HUDEP-2 (cell line): ENCODE results near the gene CCSAP.
"Not testable (repeated sequence)": the region's sequence is repeated elsewhere in the genome, so short reads cannot be mapped to it uniquely, and the experiment has no call there.

Experiments
- DNase-seq, 76 experiments: peaks; one replicate each; lab custom pipeline; 2025; ENCODE audit not compliant: unreplicated experiment in 76 of 76; lab: John Stamatoyannopoulos, UW

Gene CCSAP

GRCh38 chr1:229327765-229328164, 15.1 kb downstream of the CCSAP start:
- not testable (repeated sequence) for DNase-seq

DNA sequence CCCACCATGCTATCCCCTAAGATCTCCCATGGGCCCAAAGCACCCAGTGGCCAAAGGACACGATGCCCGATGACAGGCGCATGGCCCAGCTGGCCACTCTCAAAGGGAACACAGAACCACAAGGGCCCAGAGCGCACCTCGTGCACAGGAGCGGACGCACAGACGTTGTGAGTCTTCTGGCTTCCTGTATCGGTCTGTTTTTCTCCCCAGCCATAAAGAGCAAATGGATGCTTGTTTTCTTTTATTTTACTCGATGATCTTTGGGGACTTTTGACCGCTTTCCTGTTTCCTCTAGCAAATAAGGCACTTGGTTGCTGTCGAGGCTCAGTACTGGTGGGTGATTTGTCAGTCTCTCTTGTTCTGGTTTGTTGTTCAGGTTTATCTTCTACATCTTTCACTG, 16.2 kb downstream of the CCSAP start:
- no peak for DNase-seq

GRCh38 chr1:229325853-229326487, 16.9 kb downstream of the CCSAP start:
- no peak for DNase-seq

GRCh38 chr1:229325401-229325800, 17.4 kb downstream of the CCSAP start:
- DNase-seq, result no peak

DNA sequence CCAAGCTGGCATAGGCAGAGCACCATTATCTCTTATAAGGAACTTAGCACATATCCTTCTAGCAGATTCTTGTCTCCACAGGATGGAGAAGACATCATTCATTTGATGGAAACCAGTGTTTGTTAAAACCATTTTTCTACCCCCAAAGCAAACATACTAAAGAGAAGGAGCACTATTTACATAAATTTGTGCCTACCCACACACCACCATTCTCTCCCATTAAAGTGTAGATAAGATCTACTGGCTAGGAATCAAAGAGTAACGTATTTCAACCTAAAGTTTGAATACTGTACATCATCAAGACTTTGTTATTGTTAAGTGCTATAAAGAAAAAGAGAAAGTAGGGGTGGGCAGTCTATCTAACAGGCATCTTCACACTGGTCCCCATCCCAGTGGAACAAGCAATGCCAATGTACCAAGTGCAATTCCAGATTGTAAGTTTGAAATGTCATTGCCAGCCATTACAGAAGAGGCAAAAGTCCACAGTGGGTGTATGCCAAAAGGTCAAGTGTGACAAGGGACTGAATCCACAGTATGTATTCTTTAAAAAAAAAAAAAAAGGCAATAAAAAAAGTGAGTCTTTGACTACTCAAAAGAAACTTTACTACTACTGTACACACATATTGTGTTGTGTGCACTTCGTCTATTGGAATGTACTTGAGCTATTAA, 18.8 kb downstream of the CCSAP start:
- no peak for DNase-seq

DNA sequence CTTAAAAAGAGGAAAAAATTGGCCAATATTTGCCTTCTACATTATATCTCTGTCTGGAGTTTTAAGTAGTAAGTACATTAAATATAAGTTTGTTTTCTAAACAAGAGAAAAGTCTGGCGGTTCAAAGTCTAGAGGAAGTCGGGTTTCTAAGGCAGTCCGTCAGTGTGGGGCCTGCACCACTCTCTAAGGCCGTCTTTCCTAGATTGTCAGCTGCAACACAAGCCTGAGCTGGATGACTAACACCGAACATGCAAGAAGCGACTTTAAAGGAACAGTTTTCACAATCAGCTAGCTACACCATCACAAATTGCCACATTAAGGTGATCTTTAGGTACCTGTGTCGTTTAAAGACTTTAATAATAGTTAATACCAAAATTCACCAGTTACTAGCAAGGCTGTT, 19.6 kb downstream of the CCSAP start:
- no peak for DNase-seq

- DNase-seq, result no peak
Measured at GRCh38 chr1:229319487-229319886, 23.4 kb downstream of the CCSAP start.

GRCh38 chr1:229318056-229318455, 24.8 kb downstream of the CCSAP start:
- DNase-seq, result no peak

- DNase-seq, result no peak
Measured at GRCh38 chr1:229316166-229316565, 26.7 kb downstream of the CCSAP start.

DNA sequence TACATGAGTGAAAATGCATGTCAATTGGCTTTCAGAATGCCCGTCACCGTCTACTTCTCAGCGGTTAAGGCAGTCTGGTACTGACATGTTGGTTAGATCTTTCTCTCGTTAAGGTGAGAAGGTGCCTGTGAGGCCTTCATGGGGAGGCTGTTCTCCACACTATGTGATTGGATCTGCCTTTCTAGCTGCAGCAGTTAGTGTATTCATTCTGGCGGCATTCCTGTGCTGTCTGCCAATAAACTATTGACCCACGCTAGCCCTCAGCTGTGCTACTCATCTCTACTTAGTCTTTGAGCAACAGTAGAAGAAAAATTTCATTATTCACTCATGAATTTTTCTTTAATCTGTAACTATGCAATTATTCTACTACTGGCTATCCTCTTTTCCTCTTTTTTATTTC, 32.0 kb downstream of the CCSAP start:
- no peak for DNase-seq

DNA sequence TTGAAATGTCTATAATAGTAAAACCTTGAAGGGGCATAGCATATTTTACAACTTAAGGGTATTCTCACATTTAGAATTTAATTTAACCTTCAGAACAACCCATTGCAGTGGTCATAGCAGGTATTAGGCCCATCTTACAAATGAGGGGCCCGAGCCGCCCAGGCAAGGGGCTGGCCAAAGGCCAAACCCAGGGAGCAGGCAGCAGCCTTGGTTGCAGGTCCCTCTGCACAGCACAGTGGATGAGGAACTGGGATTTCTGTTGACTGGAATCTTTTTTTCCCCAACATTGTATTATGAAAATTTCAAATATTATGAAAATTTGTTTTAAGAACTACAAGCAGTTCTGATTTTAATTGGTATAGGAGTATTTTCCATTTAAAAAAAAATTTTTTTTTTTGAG, 33.2 kb downstream of the CCSAP start:
- DNase-seq, result no peak

DNA sequence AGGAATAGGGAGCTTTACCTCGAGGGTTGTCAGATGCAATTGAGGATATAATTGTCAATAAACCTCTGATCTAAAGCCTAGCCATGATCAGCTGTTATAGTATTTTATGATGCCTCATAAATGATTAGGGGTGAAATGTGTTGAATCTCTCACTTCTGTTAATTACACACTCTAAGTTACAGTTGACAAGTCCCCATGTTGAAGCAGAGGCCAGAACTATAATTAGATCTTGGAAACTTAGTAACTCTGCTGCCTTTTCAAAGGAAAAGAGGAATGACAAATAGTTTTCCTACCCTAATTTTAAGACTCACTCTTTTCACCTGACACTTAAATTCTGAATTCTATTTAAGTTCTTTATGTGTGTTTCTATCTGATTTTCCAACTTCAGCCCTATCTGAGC, 33.8 kb downstream of the CCSAP start:
- no peak for DNase-seq

DNA sequence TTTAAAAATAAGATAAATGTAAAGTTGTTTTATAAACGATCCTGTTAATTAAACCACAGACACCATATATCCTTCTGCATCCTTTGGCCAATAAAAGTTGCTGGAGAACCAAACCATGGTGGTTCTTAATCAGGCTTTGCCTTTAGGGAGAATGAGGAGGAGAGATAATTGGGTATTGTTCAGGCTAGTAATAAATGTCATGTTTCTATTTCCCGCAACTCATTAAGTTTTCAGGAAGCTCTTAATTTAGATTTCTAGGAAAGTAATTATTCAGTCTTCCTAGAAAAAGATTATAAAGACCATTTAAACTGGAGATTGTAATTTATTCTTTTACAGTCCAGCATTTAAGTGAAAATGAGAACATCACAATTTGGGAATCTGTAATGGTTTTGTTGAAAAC, 37.5 kb downstream of the CCSAP start:
- DNase-seq, result no peak

DNA sequence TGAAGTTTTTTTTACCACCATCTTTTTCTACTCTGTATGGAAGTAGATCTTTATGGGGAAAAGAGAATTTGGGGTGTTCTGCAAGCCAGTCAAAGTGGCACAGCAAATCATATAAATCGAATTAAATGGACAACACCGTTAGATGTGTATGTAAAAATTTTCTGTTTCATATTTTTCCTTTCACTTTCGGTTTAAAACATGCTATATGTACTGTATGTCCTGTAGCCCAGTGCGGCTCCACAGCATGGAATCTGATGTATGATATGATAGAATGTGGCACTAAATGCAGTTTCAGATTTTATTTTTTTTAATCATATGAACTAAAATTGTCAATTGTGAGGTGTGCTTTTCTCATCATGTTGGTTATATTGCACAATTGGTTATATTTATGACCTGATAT, 39.0 kb downstream of the CCSAP start:
- no peak for DNase-seq

DNA sequence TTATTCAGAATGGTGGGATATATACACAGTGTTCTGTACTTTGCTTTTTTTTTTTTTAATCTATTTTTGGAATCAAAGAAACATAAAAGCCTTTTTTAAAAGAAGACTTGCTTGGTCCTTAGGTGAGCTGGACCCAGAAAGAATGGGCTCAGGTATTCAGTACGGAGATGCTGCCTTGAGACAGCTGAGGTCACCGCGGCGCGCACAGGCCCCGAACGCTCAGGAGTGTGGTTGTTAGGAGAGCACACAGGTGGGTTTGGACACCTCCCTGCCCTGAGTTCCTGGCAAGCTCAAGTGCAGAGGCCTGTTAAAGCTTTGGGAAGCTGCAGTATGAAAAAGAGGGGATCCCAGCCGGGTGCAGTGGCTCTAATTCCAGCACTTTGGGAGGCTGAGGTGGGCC, 40.1 kb downstream of the CCSAP start:
- DNase-seq, result no peak

DNA sequence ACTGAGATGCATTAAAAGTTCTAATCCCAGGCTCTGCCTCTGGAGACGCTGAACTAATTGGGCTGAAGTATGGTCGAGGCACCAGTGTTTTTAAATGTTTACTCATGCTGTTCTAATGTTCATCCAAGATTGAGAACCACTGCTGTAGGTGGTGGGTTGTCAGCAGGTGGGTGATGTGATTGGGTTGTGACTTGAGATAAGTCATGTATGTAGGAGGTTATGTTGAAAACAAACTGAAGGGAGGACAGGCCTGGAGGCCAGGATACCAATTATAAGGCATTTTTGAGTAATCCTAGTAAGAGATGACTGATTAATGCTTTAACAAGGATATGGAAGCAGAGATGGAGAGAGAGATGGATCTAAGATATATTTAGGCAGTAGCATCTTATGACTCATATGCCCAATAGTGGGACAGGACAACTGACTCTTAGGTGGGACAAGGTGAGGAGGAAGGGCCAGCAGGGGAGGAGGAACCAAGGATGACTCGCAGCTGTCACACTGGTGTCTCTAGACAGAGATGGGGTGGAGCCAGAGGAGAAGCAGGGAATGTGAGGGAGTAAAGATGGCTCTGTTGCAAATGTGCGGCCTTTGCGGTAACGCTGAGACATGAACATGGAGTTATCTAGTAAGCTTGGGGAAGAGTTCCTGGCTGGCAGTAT, 42.6 kb downstream of the CCSAP start:
- DNase-seq, result no peak

DNA sequence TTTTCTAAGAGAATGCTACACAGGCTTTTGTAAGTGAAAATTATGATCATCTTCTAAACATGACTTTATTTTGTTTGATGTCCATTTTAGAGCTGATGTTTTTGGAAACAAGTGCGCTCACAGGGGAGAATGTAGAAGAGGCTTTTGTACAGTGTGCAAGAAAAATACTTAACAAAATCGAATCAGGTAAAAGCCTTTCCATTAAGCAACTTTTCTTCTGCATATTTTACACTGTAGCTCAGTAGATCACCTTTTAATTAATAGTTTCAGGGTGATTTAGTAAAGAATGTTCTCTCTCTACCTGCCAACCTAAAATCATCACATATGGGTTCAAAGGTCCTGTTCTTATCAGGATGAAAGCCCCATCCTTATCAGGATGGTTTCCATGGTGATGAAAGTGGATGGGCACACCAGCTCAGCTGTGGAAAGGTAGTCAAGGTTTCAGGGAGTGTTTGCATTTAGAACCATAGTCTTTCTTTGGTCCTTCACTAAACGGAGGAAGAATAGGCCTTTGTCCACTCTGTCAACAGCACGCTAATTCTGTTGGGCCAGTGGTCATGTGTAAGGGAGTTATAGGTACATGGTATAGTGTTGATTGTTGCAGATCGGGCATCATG, 43.9 kb downstream of the CCSAP start:
- DNase-seq, result no peak

GRCh38 chr1:229298420-229298819, 44.4 kb downstream of the CCSAP start:
- DNase-seq, result no peak

- DNase-seq, result no peak
Measured at GRCh38 chr1:229297746-229298145, 45.1 kb downstream of the CCSAP start.

- no peak for DNase-seq
Measured at GRCh38 chr1:229296541-229296941, 46.3 kb downstream of the CCSAP start.

DNA sequence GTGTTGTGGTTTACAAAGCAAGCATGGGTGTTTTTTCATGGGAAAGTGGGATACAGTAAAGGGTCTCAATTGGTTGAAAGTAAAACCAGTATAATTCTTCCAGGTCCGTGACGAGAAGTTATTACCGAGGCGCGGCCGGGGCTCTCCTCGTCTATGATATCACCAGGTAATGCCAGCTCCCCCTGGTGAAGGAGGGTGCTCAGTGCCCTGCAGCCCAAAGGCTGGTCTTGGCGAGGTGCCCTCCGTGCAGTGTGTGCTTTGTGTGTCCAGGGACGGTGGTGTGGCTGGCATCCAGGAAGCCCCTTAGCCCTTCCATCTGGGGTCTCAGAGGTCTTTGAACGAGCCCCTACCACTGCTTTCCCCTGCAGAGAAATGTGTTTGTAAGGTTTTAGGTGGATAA, 47.1 kb downstream of the CCSAP start:
- DNase-seq, result no peak
